HG02981 (cell line): ENCODE data around the gene OPRM1.

Experiments
- ATAC-seq: cut with Tn5 transposase; IDR thresholded peaks from one replicate; pipeline ENCODE4 v1.9.1; 2021; ENCODE audit warnings: mild to moderate bottlenecking, moderate library complexity; ENCODE audit not compliant: unreplicated experiment

OPRM1 gene

DNA sequence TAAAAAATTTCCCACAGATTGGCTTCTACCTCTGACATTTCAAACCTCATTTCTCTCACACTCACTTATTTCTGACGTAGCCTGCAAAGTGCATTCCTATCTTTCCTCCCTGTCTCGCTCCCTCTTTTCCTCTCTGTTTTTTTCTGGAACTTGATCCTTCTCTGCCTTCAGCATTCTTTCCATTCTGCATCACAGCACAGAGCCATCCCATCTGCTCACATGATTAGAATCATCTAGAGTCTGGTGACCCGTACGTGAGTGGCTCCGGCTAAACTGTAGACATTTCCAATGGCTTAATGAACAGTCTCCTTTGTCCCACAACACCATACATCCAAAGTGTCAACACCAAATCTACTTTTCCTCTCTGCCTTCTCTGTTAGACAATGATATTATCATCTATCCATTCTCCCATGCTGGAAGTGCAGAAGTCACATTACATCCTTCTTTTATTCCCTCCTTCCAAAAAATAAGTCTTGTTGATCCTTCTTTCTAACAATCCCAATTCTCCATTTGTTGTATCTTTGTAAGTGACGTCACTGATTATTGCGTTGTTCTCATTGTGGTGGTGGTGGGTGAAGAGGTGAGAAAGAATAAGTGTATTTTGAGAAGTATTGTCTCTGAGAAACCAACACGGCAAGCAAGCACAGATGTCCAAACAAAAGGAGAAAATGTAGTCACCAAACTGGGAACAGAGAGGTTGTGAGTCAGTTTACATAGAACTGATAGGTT, 41.6 kb downstream of the OPRM1 start:
- ATAC-seq, result no peak

DNA sequence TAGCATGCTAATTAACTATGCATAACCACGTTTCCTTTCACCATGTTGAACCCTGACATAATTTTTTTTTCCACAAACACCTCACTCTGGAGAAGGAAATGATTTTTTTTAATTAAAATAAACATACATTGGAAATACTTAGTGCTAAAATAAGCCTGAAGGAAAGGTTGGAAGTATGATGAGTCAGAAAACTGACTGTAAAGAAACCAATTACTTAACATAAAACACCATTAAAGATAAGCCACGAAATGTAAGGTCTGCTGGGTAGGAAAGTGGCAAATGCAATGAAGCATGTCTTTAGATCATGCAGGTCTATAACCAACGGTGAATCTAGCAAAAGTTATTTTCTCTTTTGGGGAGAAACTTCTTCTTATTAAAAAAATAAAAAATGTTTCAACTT, 47.5 kb downstream of the OPRM1 start:
- no peak for ATAC-seq

DNA sequence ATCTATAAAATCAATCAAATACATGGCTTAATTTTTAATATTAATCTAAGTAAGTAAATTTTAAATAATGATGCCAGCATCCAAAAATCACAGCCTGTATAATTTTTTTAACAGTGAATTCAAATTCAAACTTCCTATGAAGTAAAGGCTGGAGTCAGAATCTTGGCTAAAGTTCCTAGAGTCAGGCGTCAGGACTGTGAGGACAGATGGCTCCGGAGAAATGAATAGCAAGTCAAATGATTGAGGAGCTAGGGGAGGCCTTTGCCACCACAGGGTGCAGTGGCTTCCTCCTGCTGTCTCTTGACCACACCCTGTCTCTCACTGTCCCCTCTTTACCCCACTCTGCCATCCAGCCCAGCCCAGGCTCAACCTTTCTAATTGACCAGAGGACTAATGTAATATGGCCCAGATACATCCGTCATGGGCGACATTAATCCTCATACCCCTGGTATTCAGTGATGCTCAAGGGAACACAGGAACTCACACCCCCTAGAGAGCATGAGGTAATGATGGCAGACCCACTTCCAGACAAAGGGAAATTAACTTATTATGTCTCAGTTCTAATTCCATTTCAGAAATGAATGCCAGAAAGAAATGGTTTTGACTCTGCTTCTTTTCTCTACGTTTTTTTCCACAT, 53.4 kb downstream of the OPRM1 start:
- no peak for ATAC-seq

DNA sequence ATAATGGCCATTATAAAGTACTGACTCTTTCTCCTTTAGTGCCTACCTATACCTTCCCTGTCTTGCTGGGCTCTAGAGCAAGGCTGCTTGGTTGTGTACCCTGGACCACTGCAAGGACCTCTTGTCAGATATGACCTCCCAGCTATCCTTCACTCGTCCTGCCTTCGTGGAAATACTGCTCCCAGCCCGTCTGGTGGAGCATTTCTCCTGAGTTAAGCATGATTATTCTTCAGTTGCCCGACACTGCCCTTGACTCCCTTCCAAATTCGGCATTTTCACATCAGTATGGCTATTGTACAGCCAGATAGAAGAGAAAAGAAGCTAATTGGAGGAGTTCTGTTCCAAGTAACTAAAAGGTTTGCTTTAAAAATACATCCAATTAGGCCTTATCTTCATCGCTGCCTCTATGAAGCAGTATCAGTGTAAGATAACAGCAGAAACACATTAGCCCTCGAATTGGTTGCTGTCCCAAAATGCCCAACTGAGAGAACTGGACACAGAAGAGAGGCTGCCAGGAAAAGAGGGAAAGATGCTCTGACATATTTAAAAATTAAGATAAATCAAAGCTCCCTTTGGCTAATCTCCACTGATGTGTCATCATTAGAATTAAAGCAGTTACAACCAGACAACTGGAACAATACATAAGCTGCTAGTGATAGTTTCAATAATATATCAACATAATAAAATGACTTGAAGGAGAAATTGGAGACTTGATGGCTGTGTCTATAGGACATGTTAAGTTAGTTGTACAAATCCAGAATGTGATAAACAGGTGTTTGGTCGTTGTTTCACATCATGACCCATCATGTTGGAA, 54.4 kb downstream of the OPRM1 start:
- ATAC-seq, result no peak

DNA sequence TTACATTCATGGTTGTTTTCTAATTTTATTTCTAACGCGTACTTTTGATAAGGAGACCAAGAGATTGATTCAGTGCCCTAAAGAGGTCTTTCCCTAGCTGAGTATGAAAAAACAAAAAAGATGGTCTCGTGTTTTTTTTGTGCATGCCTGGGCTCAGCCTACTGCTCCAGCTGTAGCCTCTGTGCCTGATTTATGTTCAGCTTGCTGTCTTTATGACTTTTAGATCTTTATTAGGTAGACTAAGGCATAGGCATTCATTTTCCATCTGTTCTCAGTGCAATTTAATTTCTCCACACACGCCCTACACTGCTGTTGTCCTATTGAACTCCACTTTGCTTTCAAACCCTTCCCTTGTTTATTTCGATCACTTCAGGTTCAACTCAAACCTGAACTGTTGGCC, 56.5 kb downstream of the OPRM1 start:
- no peak for ATAC-seq

DNA sequence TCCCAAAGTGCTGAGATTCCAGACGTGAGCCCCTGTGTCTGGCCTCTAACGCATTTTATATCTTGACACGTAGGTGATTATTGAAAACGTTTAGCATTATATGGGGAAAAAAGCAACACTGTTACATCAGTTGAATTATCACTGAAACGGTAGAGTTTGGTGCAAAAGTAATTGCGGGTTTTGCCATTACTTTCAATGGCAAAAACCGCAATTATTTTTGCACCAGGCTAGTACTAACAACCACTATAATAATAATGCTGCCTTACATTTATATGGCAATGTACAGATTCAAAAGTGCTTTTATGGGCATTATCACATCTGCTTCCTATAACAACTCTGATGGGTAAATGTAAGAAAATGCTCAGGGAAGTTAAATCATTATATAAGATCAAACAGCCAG, 57.3 kb downstream of the OPRM1 start:
- no peak for ATAC-seq

DNA sequence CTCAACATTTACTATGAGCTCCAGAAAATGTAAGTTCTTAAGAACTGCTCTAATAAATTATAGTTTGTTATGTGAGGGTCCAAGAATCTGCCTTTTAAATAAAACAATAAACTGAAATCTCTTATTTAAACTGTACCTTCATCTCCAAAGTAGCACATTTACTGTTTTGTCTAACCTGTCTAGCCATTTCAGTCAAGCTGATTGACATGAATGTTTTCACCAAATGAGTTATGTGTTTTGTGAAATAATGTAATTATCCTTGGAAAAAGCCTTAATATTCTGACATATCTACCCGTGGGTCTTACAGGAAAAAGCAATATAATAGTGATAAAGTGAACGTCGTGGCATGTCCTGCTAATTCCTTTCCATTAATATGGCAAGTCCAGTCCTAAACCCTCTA, 57.8 kb downstream of the OPRM1 start:
- no peak for ATAC-seq

DNA sequence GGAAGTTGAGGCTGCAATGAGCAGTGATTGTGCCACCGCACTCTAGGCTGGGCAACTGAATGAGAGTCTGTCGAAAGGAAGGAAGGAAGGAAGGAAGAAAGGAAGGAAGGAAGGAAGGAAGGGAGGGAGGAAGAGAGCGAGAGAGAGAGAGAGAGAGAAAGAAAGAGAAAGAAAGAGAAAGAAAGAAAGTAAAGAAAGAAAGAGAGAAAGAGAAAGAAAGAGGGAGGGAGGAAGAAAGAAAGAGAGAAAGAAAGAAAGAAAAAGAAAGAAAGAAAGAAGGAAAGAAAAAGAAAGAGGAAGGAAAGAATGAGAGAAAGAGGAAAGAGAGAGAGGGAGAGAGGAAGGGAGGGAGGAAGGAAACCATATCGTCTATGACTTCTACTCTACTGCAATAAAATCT, 60.2 kb downstream of the OPRM1 start:
- no peak for ATAC-seq

DNA sequence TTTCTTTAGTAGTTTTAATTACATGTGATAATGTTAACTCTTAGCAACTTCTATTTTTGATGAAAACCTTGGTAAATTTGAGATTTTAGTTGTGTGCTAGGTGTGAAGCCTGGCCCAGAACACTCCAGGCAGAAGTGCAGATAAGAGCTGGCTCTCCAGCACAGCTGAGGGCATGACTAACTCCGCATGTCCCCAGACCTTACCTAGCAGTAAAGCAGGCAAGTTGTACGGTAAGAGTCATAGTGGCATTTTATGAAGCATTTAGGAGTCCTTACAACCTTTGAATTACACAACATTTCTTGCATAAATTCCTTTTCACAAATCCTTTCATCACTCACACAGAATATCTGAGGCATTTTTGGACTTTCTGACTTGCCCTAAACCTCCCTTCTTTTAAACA, 67.2 kb downstream of the OPRM1 start:
- ATAC-seq, result no peak

DNA sequence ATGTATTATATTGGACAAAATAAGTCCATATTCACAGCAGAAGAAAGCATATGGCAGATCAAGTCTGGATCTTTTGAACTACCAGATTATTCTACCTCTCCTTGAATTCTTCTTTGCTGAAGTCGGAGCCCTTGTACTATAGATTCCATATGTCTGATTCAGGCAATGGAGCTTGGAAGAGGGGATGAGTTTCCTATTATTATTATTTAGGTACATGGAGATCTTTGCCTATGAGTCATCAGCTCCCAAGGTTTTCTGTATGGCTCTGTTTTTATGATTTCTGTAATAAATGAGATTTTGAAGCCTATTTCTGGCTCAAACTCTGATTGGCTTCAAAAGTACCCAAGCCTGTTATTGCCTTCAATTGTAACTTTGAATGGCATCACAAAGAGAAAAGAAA, 72.0 kb downstream of the OPRM1 start:
- no peak for ATAC-seq

DNA sequence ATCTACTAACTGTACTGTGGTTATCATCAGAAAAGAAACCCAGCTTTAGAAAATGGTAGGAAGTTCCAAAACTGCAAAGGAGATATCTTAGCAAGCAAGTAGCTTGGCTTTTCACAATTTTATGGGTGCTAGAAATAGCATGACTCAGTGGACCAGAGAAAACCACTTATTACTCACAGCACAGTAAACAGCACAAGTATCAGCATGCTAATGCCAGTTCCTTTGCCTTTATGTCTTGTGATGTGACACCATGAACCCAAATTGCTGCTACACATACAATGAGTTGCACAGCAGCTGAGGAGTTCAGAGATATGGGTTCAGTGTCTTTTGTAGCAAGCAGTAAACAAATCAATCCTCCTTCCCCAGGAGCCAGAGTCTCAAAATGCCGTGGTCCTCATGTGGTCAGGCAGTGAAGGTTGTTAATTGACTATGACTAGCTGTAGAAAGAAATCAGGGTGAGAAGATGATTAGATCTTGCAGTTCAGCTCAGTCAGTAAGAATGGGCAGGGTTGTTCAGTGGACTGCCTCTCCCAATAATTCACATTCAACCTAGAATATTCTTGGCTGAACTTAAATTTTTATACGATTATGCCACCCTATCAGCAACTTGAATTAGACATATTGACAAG, 73.3 kb downstream of the OPRM1 start:
- ATAC-seq, result no peak

DNA sequence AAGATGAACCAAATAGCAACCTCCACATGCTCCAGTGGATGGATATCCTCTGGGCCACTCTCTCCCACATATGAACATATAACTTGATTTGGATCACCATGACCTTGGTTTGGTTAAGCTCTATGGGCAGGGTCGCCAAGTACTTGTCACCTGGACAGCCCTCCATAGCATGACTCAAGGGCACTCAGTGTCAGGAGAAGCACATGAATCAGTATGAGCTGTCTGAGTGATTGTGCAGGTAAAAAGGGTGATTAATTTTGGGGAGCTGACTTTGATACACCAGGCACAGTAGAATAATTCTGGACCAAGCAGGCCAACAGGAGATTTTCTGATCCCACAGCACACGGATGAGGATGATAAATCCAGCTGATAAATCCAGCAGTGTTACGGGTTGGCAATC, 74.4 kb downstream of the OPRM1 start:
- ATAC-seq, result no peak

DNA sequence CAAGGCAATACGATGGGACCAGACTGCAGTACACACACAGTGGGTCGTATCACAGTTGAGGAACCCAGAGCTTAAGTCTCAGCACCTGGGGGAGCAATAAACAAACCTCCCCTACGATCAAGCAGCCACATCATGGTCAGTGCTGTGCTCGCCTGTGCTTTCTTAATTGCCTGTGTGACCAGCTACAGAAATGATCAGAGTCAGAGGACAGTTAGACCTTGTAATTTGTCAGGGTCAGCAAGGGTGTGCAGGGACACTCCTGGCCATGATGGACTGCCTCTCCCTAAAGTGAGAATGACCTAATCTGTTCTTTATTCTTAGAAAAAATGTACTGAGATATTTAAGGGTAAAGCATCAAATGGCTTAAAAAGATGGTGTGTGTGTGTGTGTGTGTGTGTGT, 78.4 kb downstream of the OPRM1 start:
- no peak for ATAC-seq

DNA sequence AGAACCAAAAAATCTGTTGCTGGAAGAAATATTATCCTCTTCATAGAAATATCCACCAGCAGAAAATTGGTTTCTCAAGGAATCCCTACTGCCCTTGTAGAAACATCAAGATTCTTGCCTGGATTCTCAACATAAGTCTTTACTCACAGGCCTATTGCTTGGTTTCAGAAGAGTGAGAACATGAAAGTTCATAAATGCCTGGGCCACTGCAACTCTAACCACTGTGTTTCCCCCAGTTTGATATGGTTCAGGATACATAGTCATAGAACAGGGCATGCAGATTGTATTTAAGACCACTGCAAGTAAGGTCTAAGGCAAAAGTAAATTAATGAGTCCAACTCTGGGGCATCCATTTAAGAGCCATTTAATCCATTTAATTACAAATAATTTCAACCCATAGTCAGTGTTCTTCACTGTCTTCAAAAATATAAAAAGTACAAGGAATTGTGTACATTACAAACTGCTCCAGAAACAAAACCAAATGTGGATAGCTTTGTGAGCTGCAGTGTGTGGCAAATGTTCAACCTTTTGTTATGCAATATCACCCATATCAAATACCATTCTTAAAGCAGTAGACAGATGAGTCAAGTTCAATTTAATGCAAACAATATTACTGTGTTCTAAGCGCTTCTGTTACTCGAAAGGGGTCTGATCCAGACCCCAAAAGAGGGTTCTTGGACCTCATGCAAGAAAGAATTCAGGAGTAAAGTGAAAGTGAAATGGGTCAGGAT, 83.3 kb downstream of the OPRM1 start:
- peak; percentile 58 for ATAC-seq

DNA sequence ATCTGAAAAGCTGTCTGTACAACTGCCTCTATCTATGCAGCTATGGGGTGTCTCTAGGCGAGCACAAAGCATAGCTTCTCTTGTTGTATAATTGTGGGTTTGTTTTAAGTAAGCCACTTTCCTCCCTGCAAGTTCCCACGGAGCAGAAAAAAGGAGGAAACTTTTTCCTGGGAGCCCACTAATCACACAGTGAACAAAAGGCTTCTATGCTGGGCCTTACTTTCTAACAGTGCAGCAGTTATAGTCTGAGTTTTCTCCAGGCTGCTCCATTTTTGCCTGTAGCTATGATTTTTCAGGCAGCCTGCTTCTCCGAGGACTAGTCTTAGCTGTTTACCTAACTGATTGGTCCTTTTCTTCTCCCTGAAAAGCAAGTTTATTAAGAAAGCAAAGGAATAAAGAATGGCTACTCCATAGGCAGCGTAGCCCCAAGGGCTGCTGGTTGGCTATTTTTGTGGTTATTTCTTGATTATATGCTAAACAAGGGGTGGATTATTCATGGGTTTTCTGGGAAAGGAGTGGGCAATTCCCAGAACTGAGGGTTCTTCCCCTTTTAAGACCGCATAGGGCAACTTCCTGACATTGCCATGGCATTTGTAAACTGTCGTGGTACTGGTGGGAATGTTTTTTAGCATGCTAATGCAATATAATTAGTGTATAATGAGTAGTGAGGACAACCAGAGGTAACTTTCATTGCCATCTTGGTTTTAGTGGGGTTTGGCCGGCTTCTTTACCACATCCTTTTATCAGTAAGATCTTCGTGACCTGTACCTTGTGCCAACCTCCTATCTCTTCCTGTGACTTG, 84.3 kb downstream of the OPRM1 start:
- ATAC-seq, result no peak

DNA sequence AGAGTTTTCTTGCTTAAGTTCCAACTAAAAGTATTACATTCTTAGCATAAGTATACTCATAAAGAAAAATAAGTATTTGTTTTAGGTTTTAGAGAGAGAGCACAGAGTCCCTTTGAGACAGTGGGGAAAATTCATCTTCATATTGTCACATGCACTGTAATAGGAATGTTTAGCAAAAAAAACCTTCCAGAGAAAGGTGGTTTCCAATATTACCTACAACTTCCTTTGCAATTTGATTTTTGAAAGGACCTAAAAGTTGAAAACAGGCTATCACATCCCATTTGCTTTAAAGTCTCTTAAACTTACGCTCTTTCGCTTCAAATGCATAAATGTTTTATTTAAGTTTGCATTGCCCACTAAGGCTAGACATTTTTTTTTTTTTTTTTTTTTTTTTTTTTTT, 86.4 kb downstream of the OPRM1 start:
- ATAC-seq, result no peak

DNA sequence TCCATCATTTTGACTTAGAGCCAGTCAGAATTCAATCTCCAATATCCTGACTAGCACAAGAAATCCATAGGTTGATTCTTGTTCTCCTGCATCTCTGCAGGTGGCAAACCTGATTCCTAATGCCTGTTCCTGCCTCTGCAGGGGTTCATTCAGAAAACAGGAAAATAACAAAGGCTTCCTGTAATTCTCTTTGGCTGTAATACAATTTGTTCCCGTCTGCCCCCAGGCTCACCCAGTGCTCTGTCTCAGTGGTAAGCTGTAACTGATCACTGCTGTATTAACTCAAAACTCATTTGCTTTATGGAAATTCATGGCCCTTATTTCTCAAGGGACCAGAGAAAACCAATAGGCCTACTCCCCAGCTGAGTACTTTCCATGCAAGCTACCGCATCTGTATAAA, 88.6 kb downstream of the OPRM1 start:
- no peak for ATAC-seq

DNA sequence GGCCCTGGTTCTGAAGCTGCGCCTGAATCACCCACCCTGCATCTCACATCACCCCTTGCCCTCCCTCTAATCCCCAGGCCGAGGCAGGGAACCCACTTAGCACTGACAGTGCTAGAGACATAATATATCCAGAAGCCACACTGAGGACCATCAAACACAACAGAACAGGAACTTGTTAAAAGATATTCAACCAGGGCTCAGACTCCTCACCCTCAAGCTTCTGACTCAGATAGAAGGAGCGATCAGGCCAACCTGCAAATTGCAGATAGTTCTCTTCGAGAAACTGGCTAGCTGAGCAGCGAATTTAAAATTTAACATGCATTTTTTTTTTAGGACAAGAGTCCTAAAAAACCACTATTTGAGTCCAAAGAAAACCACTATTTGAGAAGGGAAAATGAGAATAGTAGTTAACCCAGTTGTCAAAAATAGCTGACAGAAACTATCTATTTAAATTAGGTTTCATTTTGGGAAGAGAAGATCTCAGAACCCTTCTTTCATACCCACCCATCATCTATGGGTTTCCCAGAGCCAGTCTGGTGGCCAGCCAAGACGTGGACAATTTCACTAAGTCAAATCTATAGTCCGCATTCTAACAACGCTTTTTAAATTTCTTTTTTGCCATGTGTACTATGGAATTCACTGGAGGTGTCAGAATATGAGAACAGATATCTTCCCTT, 95.6 kb downstream of the OPRM1 start:
- no peak for ATAC-seq

DNA sequence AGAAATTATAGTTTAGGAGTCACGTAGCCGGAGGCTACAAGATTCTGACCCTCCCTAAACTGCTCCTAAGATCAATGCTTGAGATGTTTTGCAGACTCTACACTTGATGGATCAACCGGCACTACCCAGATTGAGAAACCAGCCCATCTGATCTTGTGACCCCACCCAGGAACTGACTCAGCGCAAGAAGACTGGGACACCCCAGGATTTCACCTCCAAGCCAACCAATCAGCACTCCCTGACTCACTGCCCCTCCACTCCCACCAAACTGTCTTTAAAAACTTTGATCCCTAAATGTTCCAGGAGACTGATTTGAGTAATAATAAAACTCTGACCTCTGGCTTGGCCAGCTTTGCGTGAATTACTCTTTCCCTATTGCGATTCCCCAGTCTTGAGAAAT, 99.8 kb downstream of the OPRM1 start:
- ATAC-seq, result no peak

DNA sequence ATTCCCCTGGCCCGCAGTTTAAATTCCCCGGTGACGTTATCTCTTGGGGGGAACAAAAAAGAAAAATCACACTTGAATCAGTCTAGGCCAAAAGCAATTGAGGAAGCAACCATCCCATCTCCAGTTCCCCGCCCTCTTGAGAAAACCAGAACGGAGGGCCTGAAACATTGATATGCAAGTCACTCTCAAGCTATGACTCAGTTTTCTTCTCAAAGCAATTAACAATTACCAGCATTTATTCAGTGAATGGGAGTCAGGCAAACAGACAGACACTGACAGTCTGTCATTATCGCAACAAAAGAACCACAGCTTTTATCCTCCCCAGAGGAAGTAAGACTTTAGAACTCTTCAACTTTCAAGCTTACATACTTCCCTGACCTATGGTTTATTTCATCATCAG, 100.9 kb downstream of the OPRM1 start:
- ATAC-seq, result no peak
